HEK293 (cell line): ENCODE measurements around the gene C2CD4A.

ENCODE experiments used
- CTCF ChIA-PET: fragments of 350-600 bp; formaldehyde crosslinking; extraction: SDS; loops from one replicate; lab custom pipeline; 2021; ENCODE audit warnings: antibody characterized with exemption; lab: Yijun Ruan, JAX
- POLR2A ChIA-PET: fragments of 300-600 bp; formaldehyde crosslinking; extraction: SDS; loops from one replicate; lab custom pipeline; 2020; ENCODE audit warnings: antibody characterized with exemption, inconsistent platforms; lab: Yijun Ruan, JAX
- H3K27ac ChIP-seq: fragments of 200-500 bp; sonication (Bioruptor generic); 2 replicates; pipeline ENCODE4 v1.5.1; 2014; ENCODE audit warnings: low read depth, low read length, control low read depth, inconsistent platforms; ENCODE audit errors: extremely low read depth
- H3K36me3 ChIP-seq, 2 experiments: fragments of 200-500 bp in 1 of 2; sonication (Bioruptor generic) in 1 of 2; 1 replicate in 1 of 2; 2 replicates in 1 of 2; pipeline ENCODE4 v1.5.1; 2014 to 2017; ENCODE audit warnings: inconsistent platforms in 2 of 2, low read length in 2 of 2; ENCODE audit not compliant: control insufficient read depth in 2 of 2, insufficient read depth in 1 of 2
- H3K4me1 ChIP-seq: fragments of 200-500 bp; sonication (Bioruptor generic); 2 replicates; pipeline ENCODE4 v1.5.1; 2014; ENCODE audit warnings: mild to moderate bottlenecking, low read length, inconsistent platforms; ENCODE audit not compliant: control insufficient read depth, insufficient read depth
- H3K4me3 ChIP-seq: 2 replicates; pipeline ENCODE4 v1.5.1; 2011; ENCODE audit warnings: low read depth, mild to moderate bottlenecking, control low read depth, low read length, moderate library complexity
- H3K9me3 ChIP-seq: fragments of 200-500 bp; sonication (Bioruptor generic); 2 replicates; pipeline ENCODE4 v1.5.1; 2014; ENCODE audit warnings: low read depth, low read length, inconsistent platforms; ENCODE audit not compliant: control insufficient read depth, insufficient read depth
- GLIS1 ChIP-seq: fragments of 450-650 bp; formaldehyde crosslinking; IDR thresholded peaks from 2 replicates; pipeline ENCODE4 v1.5.1; 2016; ENCODE audit warnings: missing biosample characterization, missing genetic modification characterization
- GLIS2 ChIP-seq: fragments of 450-650 bp; formaldehyde crosslinking; IDR thresholded peaks from 2 replicates; pipeline ENCODE4 v1.5.1; 2016; ENCODE audit warnings: missing biosample characterization, missing genetic modification characterization
- HOXA7 ChIP-seq: sonication (generic); formaldehyde crosslinking; IDR thresholded peaks from 2 replicates; pipeline ENCODE4 v1.8.1; 2022; ENCODE audit warnings: missing genetic modification reagents, borderline replicate concordance
- HOXD13 ChIP-seq: sonication (generic); formaldehyde crosslinking; IDR thresholded peaks from 2 replicates; pipeline ENCODE4 v1.8.0; 2022; ENCODE audit warnings: missing genetic modification reagents, borderline replicate concordance
- KLF9 ChIP-seq: fragments of 450-650 bp; formaldehyde crosslinking; IDR thresholded peaks from 2 replicates; pipeline ENCODE4 v1.5.1; 2016; ENCODE audit warnings: missing biosample characterization, missing genetic modification characterization, low read depth
- MEIS1 ChIP-seq: sonication (generic); formaldehyde crosslinking; IDR thresholded peaks from 2 replicates; pipeline ENCODE4 v1.8.1; 2022; ENCODE audit warnings: missing genetic modification reagents, mild to moderate bottlenecking, borderline replicate concordance
- ZBTB26 ChIP-seq: fragments of 450-650 bp; formaldehyde crosslinking; optimal IDR thresholded peaks from 2 replicates; pipeline ENCODE3; 2016; ENCODE audit warnings: missing biosample characterization, mild to moderate bottlenecking, missing genetic modification characterization
- ZIC2 ChIP-seq: fragments of 450-650 bp; formaldehyde crosslinking; IDR thresholded peaks from 2 replicates; pipeline ENCODE4 v1.5.1; 2016; ENCODE audit warnings: missing biosample characterization, missing genetic modification characterization
- ZNF132 ChIP-seq: fragments of 450-650 bp; formaldehyde crosslinking; IDR thresholded peaks from 2 replicates; pipeline ENCODE4 v1.5.1; 2017; ENCODE audit warnings: missing biosample characterization, missing genetic modification characterization, borderline replicate concordance
- ZNF138 ChIP-seq: fragments of 450-650 bp; formaldehyde crosslinking; IDR thresholded peaks from 2 replicates; pipeline ENCODE4 v1.5.1; 2016; ENCODE audit warnings: missing biosample characterization, missing genetic modification characterization, borderline replicate concordance
- ZNF140 ChIP-seq: fragments of 450-650 bp; formaldehyde crosslinking; IDR thresholded peaks from 2 replicates; pipeline ENCODE4 v1.5.1; 2016; ENCODE audit warnings: missing biosample characterization, missing genetic modification characterization
- ZNF184 ChIP-seq: fragments of 450-650 bp; IDR thresholded peaks from 2 replicates; pipeline ENCODE4 v1.5.1; 2018; ENCODE audit warnings: missing biosample characterization, mild to moderate bottlenecking, missing genetic modification characterization
- ZNF2 ChIP-seq: fragments of 450-650 bp; formaldehyde crosslinking; IDR thresholded peaks from 2 replicates; pipeline ENCODE4 v1.5.1; 2016; ENCODE audit warnings: missing biosample characterization, missing genetic modification characterization
- ZNF211 ChIP-seq: fragments of 450-650 bp; formaldehyde crosslinking; IDR thresholded peaks from 2 replicates; pipeline ENCODE4 v1.5.1; 2016; ENCODE audit warnings: low read depth, missing biosample characterization, missing genetic modification characterization
- ZNF248 ChIP-seq: fragments of 450-650 bp; formaldehyde crosslinking; IDR thresholded peaks from 2 replicates; pipeline ENCODE4 v1.5.1; 2017; ENCODE audit warnings: missing biosample characterization, missing genetic modification characterization
- ZNF416 ChIP-seq: fragments of 450-650 bp; formaldehyde crosslinking; IDR thresholded peaks from 2 replicates; pipeline ENCODE4 v1.5.1; 2016; ENCODE audit warnings: missing biosample characterization, missing genetic modification characterization
- ZNF530 ChIP-seq: fragments of 450-650 bp; formaldehyde crosslinking; IDR thresholded peaks from 2 replicates; pipeline ENCODE4 v1.5.1; 2016; ENCODE audit warnings: low read depth, missing biosample characterization, missing genetic modification characterization
- ZNF692 ChIP-seq: fragments of 450-650 bp; formaldehyde crosslinking; IDR thresholded peaks from 2 replicates; pipeline ENCODE4 v1.5.1; 2016; ENCODE audit warnings: missing biosample characterization, missing genetic modification characterization
- ZXDB ChIP-seq: fragments of 450-650 bp; formaldehyde crosslinking; IDR thresholded peaks from 2 replicates; pipeline ENCODE4 v1.5.1; 2016; ENCODE audit warnings: missing biosample characterization, missing genetic modification characterization
- TF ChIP-seq, protein P1 (sequence below): fragments of 450-650 bp; formaldehyde crosslinking; IDR thresholded peaks from 2 replicates; pipeline ENCODE4 v1.5.1; 2017; ENCODE audit warnings: missing biosample characterization, mild to moderate bottlenecking, missing genetic modification characterization, moderate library complexity
- TF ChIP-seq, protein P2 (sequence below): fragments of 450-650 bp; formaldehyde crosslinking; conservative IDR thresholded peaks from 2 replicates; pipeline ENCODE4 v1.5.1; 2016; ENCODE audit warnings: low read depth, missing biosample characterization, missing genetic modification characterization
- TF ChIP-seq, protein P3 (sequence below): fragments of 450-650 bp; formaldehyde crosslinking; IDR thresholded peaks from 2 replicates; pipeline ENCODE4 v1.5.1; 2016; ENCODE audit warnings: missing biosample characterization, missing genetic modification characterization

The C2CD4A gene

GRCh38 chr15:62085740-62086139 is 19.0 kb downstream of the C2CD4A start:
- TF ChIP-seq ZNF248: no peak
- no peak for TF ChIP-seq ZNF138 (tag by site-specific recombination)
- TF ChIP-seq, protein P1, sequence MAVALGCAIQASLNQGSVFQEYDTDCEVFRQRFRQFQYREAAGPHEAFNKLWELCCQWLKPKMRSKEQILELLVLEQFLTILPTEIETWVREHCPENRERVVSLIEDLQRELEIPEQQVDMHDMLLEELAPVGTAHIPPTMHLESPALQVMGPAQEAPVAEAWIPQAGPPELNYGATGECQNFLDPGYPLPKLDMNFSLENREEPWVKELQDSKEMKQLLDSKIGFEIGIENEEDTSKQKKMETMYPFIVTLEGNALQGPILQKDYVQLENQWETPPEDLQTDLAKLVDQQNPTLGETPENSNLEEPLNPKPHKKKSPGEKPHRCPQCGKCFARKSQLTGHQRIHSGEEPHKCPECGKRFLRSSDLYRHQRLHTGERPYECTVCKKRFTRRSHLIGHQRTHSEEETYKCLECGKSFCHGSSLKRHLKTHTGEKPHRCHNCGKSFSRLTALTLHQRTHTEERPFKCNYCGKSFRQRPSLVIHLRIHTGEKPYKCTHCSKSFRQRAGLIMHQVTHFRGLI: no peak
- CTCF ChIA-PET: no interaction called here
- no peak overlapping the region for H3K27ac ChIP-seq

DNA sequence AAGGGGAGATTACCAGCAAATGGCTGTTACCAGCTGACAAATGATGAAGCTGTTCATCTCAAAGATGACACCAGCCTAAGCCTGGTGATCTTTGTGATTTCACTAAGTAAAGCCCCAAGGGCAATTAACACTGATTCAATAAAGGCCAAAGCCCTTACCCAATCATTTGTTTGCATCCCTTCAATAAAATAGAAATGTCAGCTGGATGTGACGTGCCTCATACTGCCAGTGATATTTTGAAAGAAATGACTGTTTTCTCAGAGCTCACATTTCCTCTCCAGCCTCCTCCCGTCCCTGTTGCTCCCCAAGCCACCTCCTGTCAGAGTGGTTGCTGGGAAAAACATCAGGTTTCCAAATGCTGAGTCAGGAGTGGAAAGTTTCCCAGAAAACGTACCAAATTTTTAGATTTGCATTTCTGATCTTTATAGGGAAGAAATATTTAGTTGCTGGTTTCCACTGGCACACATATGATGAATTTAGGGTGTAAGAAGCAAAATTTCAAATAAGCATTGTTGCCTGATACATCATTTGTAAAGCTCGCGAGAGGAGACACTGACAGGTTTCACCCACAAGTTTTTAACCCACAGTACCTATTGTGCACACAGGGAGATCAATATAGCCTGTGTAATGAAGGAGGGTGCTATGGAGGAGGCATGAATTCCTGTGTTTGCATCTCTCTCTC is 21.0 kb downstream of the C2CD4A start:
- Histone ChIP-seq H3K27ac (no peak overlapping the region), H3K9me3 (no peaks in the 10 kb centered on the region), H3K4me1 (no peaks in the 10 kb centered on the region), H3K4me3 (no peak overlapping the region), H3K36me3 (no peaks in the 10 kb centered on the region)
- CTCF ChIA-PET: interaction anchor here (0.5 kb wide), 1 partner anchor 210 kb away, joined by 3 read pairs; no protein-coding TSS in a partner anchor
- TF ChIP-seq, protein P2, sequence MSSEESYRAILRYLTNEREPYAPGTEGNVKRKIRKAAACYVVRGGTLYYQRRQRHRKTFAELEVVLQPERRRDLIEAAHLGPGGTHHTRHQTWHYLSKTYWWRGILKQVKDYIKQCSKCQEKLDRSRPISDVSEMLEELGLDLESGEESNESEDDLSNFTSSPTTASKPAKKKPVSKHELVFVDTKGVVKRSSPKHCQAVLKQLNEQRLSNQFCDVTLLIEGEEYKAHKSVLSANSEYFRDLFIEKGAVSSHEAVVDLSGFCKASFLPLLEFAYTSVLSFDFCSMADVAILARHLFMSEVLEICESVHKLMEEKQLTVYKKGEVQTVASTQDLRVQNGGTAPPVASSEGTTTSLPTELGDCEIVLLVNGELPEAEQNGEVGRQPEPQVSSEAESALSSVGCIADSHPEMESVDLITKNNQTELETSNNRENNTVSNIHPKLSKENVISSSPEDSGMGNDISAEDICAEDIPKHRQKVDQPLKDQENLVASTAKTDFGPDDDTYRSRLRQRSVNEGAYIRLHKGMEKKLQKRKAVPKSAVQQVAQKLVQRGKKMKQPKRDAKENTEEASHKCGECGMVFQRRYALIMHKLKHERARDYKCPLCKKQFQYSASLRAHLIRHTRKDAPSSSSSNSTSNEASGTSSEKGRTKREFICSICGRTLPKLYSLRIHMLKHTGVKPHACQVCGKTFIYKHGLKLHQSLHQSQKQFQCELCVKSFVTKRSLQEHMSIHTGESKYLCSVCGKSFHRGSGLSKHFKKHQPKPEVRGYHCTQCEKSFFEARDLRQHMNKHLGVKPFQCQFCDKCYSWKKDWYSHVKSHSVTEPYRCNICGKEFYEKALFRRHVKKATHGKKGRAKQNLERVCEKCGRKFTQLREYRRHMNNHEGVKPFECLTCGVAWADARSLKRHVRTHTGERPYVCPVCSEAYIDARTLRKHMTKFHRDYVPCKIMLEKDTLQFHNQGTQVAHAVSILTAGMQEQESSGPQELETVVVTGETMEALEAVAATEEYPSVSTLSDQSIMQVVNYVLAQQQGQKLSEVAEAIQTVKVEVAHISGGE: no peak
- no peak for TF ChIP-seq ZIC2 (tag by site-specific recombination)
- TF ChIP-seq HOXD13 (CRISPR knock-in tag): no peak
- no peak for TF ChIP-seq ZNF211 (tag by site-specific recombination)
- no peak for TF ChIP-seq GLIS1 (tag by site-specific recombination)
- TF ChIP-seq ZNF692 (tag by site-specific recombination): no peak
- no peak for TF ChIP-seq MEIS1 (CRISPR knock-in tag)
- no peak for TF ChIP-seq KLF9 (tag by site-specific recombination)
- TF ChIP-seq ZNF184 (tag by site-specific recombination): no peak
- TF ChIP-seq ZNF140: no peak
- no peak for TF ChIP-seq HOXA7
- no peak for TF ChIP-seq ZXDB (tag by site-specific recombination)
- no peak for TF ChIP-seq ZNF132 (tag by site-specific recombination)
- TF ChIP-seq ZBTB26 (tag by site-specific recombination): no peak
- no peak for TF ChIP-seq ZNF2
- TF ChIP-seq GLIS2 (tag by site-specific recombination): no peak
- TF ChIP-seq ZNF530 (tag by site-specific recombination): no peak
- TF ChIP-seq ZNF416 (tag by site-specific recombination): no peak
- TF ChIP-seq, protein P3, sequence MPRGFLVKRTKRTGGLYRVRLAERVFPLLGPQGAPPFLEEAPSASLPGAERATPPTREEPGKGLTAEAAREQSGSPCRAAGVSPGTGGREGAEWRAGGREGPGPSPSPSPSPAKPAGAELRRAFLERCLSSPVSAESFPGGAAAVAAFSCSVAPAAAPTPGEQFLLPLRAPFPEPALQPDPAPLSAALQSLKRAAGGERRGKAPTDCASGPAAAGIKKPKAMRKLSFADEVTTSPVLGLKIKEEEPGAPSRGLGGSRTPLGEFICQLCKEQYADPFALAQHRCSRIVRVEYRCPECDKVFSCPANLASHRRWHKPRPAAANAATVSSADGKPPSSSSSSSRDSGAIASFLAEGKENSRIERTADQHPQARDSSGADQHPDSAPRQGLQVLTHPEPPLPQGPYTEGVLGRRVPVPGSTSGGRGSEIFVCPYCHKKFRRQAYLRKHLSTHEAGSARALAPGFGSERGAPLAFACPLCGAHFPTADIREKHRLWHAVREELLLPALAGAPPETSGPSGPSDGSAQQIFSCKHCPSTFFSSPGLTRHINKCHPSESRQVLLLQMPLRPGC: no peak
- POLR2A ChIA-PET: no interaction called here

More at GRCh38 chr15:62085740-62086139, 19.0 kb downstream of the C2CD4A start:
- H3K9me3 ChIP-seq: no peaks in the 10 kb centered on the region
- H3K4me3 ChIP-seq: no peak overlapping the region
- POLR2A ChIA-PET: no interaction called here
- no peaks in the 10 kb centered on the region for H3K36me3 ChIP-seq
- H3K4me1 ChIP-seq: no peaks in the 10 kb centered on the region
